ENCODE data around the gene KIAA1958. TPM values are rescaled to one million over a fixed set of nuclear protein-coding genes. Genes with fewer than 3 reads are reported as not detected.

The KIAA1958 gene
- total and polyA plus RNA-seq, 8 donors, result 1.4 to 11.8 (median 5.6) TPM

DNA sequence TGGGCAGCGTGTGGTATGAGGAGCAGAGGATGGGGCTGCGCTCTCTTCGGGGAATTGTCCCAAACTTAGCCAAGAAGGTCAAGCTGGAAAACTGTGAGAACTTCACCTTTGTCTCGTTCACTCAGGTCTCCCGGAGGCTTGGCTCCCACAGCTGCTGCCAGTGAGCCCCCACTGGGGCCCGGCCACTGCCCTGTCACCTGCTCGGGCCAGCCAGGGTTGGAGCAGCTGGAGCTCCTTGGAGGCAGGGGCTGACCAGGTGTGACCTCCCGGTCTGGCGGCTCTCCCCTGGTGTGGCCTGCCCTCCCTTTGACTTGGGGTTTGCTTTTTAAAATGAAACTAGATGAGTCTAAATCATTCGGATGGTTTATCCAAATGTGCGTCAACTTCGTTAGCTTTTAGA, 173.3 kb downstream of the KIAA1958 start:
- peak in 1 of 6 donors; percentile 37 for DNase-seq

DNA sequence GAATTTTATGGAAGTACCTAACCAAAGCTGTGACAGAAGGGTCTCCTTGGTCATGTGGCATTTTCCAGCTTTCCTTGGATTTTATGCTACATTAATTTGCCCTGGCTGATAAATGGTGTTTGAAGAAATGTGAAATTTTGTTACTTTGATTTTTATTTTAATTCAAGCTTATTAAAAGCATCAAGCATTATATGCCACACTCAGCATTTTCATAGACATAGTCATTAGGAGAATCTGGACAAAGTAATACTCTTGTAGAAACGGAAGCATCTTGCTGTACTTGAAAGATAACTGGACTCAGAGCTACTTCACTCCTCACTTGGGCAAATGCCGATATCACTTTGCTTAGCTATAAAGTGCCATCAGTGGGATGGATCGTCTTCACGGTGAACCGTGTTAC, 177.1 kb downstream of the KIAA1958 start:
- Histone ChIP-seq H3K4me3 (no peak overlapping the region), H3K36me3 (peaks cover 0 to 5% (median 0%) of the 10 kb centered on the region in 3 donors), H3K4me1 (no peaks in the 10 kb centered on the region), H3K27me3 (no peaks in the 10 kb centered on the region), H3K9me3 (no peaks in the 10 kb centered on the region), H3K27ac (no peak overlapping the region)
- intact Hi-C loops (cut with DNase I), result no loop called here
- TF ChIP-seq, protein P1, sequence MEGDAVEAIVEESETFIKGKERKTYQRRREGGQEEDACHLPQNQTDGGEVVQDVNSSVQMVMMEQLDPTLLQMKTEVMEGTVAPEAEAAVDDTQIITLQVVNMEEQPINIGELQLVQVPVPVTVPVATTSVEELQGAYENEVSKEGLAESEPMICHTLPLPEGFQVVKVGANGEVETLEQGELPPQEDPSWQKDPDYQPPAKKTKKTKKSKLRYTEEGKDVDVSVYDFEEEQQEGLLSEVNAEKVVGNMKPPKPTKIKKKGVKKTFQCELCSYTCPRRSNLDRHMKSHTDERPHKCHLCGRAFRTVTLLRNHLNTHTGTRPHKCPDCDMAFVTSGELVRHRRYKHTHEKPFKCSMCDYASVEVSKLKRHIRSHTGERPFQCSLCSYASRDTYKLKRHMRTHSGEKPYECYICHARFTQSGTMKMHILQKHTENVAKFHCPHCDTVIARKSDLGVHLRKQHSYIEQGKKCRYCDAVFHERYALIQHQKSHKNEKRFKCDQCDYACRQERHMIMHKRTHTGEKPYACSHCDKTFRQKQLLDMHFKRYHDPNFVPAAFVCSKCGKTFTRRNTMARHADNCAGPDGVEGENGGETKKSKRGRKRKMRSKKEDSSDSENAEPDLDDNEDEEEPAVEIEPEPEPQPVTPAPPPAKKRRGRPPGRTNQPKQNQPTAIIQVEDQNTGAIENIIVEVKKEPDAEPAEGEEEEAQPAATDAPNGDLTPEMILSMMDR (IDR thresholded peaks at IDR 0.05), result no peak
- WGBS, 2 donors, result 92 to 96% methylated on average over 5 of the region's 5 CpGs
- no peak for ATAC-seq
- DNase-seq, result no peak
- FAIRE-seq, result no peak

More for the DNA sequence above, 173.3 kb downstream of the KIAA1958 start:
- intact Hi-C loops (cut with DNase I), result no loop called here
- H3K27me3 ChIP-seq, result no peaks in the 10 kb centered on the region
- FAIRE-seq (no peak), ATAC-seq (no peak)
- no peaks in the 10 kb centered on the region for H3K9me3 ChIP-seq
- TF ChIP-seq, protein P1 (IDR thresholded peaks at IDR 0.05), result no peak
- 97 to 98% methylated on average over 12 of the region's 12 CpGs for WGBS, 2 donors
- H3K36me3 ChIP-seq, result peaks cover 0 to 5% (median 0%) of the 10 kb centered on the region in 3 donors
- no peak overlapping the region for H3K4me3 ChIP-seq
- H3K27ac ChIP-seq, result no peak overlapping the region
- no peaks in the 10 kb centered on the region for H3K4me1 ChIP-seq

DNA sequence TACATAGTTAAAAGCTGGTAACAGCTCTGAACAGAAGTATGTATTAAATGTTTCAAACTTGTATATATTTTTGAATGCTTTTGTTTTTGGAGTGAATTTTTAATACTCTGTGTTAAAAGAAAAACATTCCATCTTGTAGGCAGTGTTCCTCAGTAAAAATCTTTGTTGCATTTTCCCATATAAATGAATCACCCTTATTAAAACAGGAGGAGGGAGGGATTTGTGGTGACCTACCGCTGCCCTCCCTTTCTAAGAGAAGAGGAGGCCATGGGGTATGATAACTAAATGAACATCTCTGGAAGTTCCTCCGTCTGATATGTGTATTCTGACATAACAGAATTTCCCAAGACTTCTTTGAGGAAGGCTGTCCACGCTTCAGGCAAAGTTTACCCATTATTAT, 177.9 kb downstream of the KIAA1958 start:
- Histone ChIP-seq H3K4me3 (no peak overlapping the region), H3K27me3 (no peaks in the 10 kb centered on the region), H3K9me3 (no peaks in the 10 kb centered on the region), H3K36me3 (peaks cover 0 to 5% (median 0%) of the 10 kb centered on the region in 3 donors), H3K4me1 (no peaks in the 10 kb centered on the region), H3K27ac (no peak overlapping the region)
- no peak for DNase-seq
- TF ChIP-seq, protein P1 (IDR thresholded peaks at IDR 0.05), result no peak
- WGBS, 2 donors, result 89 to 98% methylated on average over 3 of the region's 3 CpGs
- intact Hi-C loops (cut with DNase I), result no loop called here
- FAIRE-seq, result no peak
- ATAC-seq, result no peak

DNA sequence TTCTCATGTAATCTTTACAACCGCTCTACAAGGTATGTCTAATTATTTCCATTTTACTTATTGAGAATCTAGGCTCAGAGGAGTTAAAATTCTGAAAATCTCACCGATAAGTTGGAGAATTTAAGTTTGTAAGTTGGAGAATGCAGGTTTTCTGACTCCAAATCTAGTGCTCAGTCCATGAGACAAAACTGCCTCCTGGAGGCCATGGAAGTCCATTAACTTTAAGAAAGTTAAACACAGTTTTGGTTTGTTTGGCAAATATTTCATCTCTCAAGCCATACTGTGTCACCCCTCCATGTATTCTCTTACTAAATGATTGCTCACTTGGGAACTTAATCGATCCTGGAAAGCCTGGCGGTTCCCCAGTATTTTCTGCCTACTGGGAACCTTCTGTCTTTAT, 178.7 kb downstream of the KIAA1958 start:
- FAIRE-seq, result no peak

DNA sequence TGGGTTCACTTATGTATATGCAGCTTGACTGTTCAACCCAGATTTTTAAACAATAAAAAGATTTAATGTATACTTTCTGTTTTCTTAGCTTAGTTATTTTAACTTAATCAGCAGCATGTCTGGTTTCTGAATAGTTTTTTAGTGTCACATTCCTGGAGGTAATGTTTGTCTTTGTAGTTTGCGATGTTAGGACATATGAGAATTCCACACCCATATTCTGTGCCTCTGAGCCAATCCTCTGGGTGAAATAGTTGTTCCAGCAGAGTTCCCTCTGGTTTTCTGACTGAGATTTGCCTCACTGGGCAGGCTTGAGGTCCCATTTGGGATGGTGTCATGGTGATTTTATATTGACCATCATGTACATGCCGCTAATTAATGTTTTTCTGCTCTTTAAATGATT, 182.7 kb downstream of the KIAA1958 start:
- Histone ChIP-seq H3K27me3 (no peaks in the 10 kb centered on the region), H3K9me3 (no peaks in the 10 kb centered on the region), H3K4me3 (no peak overlapping the region), H3K36me3 (no peaks in the 10 kb centered on the region), H3K27ac (no peak overlapping the region), H3K4me1 (no peaks in the 10 kb centered on the region)
- WGBS, 2 donors, result 96 to 97% methylated on average over 2 of the region's 2 CpGs
- ATAC-seq (no peak), FAIRE-seq (no peak), DNase-seq (no peak)
- intact Hi-C loops (cut with DNase I), result no loop called here
- TF ChIP-seq, protein P1 (IDR thresholded peaks at IDR 0.05), result no peak

More for the DNA sequence above, 178.7 kb downstream of the KIAA1958 start:
- peak in 3 of 4 donors; percentile 27 to 71 (median 56) for ATAC-seq
- no peaks in the 10 kb centered on the region for H3K4me1 ChIP-seq
- no peaks in the 10 kb centered on the region for H3K9me3 ChIP-seq
- DNase-seq, result no peak
- 37 to 40% methylated on average over 4 of the region's 4 CpGs for WGBS, 2 donors
- intact Hi-C loops (cut with DNase I), result no loop called here
- no peak overlapping the region for H3K4me3 ChIP-seq
- H3K36me3 ChIP-seq, result no peaks in the 10 kb centered on the region
- TF ChIP-seq, protein P1 (IDR thresholded peaks at IDR 0.05), result peak in 1 of 4 donors; percentile 9
- no peaks in the 10 kb centered on the region for H3K27me3 ChIP-seq
- no peak overlapping the region for H3K27ac ChIP-seq
